Astrocyte (in vitro differentiated cells and primary cell): ENCODE measurements around the gene DYNC1I1. TPM values are rescaled to one million over a fixed set of nuclear protein-coding genes. Genes with fewer than 3 reads are reported as not detected.

Experiments used
- DNase-seq: peaks from one replicate; pipeline ENCODE4 v3.0.0-alpha.2; 2010; ENCODE audit warnings: low read depth
- FAIRE-seq: peaks from 2 replicates; lab custom pipeline; 2011; peaks lifted over from hg19 to GRCh38; lab: Jason Lieb, UNC
- H2AFZ ChIP-seq: 2 replicates; pipeline ENCODE4 v1.6.0; 2012; ENCODE audit warnings: low read depth, low read length, inconsistent platforms
- H3K27ac ChIP-seq: 2 replicates; pipeline ENCODE4 v1.5.1; 2011; ENCODE audit warnings: low read depth, low read length, inconsistent platforms
- H3K27me3 ChIP-seq: 2 replicates; pipeline ENCODE4 v1.6.0; 2011; ENCODE audit warnings: low read length, inconsistent platforms; ENCODE audit not compliant: insufficient read depth
- H3K36me3 ChIP-seq: 2 replicates; pipeline ENCODE4 v1.5.1; 2011; ENCODE audit warnings: low read length, inconsistent platforms; ENCODE audit not compliant: insufficient read depth
- H3K4me1 ChIP-seq: 2 replicates; pipeline ENCODE4 v1.5.1; 2011; ENCODE audit warnings: low read length, inconsistent platforms; ENCODE audit not compliant: insufficient read depth
- H3K4me2 ChIP-seq: 2 replicates; pipeline ENCODE4 v1.6.0; 2012; ENCODE audit warnings: low read length, inconsistent platforms
- H3K4me3 ChIP-seq: 2 replicates; pipeline ENCODE4 v1.5.1; 2011; ENCODE audit warnings: low read depth, mild to moderate bottlenecking, low read length, inconsistent platforms; ENCODE audit not compliant: insufficient read depth
- H3K79me2 ChIP-seq: 2 replicates; pipeline ENCODE4 v1.6.0; 2012; ENCODE audit warnings: mild to moderate bottlenecking, low read length, inconsistent platforms; ENCODE audit not compliant: insufficient read depth
- H3K9ac ChIP-seq: 2 replicates; pipeline ENCODE4 v1.6.0; 2012; ENCODE audit warnings: mild to moderate bottlenecking, low read length, inconsistent platforms
- H3K9me3 ChIP-seq: 2 replicates; pipeline ENCODE4 v1.5.1; 2012; ENCODE audit warnings: low read depth, mild to moderate bottlenecking, low read length, inconsistent platforms; ENCODE audit not compliant: insufficient read depth
- H4K20me1 ChIP-seq: 2 replicates; pipeline ENCODE4 v1.6.0; 2012; ENCODE audit warnings: low read length, inconsistent platforms; ENCODE audit not compliant: insufficient read depth
- H3K27ac Mint-ChIP-seq: one replicate; pipeline ENCODE4 v1.8.0; 2021; ENCODE audit warnings: mild to moderate bottlenecking, mixed read lengths; ENCODE audit not compliant: unreplicated experiment
- H3K27me3 Mint-ChIP-seq: one replicate; pipeline ENCODE4 v1.8.0; 2021; ENCODE audit warnings: low read depth, mixed read lengths; ENCODE audit not compliant: unreplicated experiment
- H3K36me3 Mint-ChIP-seq: one replicate; pipeline ENCODE4 v1.8.0; 2021; ENCODE audit warnings: low read depth, mixed read lengths; ENCODE audit not compliant: unreplicated experiment
- H3K4me1 Mint-ChIP-seq: one replicate; pipeline ENCODE4 v1.8.0; 2021; ENCODE audit warnings: low read depth, mixed read lengths; ENCODE audit not compliant: unreplicated experiment
- H3K4me3 Mint-ChIP-seq: one replicate; pipeline ENCODE4 v1.8.0; 2021; ENCODE audit warnings: mild to moderate bottlenecking, moderate library complexity, mixed read lengths; ENCODE audit not compliant: unreplicated experiment
- H3K9me3 Mint-ChIP-seq: one replicate; pipeline ENCODE4 v1.8.0; 2021; ENCODE audit warnings: mild to moderate bottlenecking, mixed read lengths; ENCODE audit not compliant: unreplicated experiment
- EZH2 ChIP-seq: IDR thresholded peaks from 2 replicates; pipeline ENCODE4 v1.6.1; 2012; ENCODE audit warnings: mild to moderate bottlenecking, low read length, inconsistent platforms; ENCODE audit not compliant: insufficient read depth
- total RNA-seq: library from RNA; stranded (reverse); gene quantifications from 2 replicates; pipeline ENCODE4 v1.2.1, GENCODE V29; 2021
- TF ChIP-seq, protein P1 (sequence below): IDR thresholded peaks from 2 replicates; pipeline ENCODE4 v1.5.1; 2011; ENCODE audit warnings: low read depth, mild to moderate bottlenecking, inconsistent platforms, low read length, moderate library complexity; ENCODE audit not compliant: insufficient read depth

Gene DYNC1I1
- total RNA-seq, 1 donor from 2014 or later = 3.2 TPM

DNA sequence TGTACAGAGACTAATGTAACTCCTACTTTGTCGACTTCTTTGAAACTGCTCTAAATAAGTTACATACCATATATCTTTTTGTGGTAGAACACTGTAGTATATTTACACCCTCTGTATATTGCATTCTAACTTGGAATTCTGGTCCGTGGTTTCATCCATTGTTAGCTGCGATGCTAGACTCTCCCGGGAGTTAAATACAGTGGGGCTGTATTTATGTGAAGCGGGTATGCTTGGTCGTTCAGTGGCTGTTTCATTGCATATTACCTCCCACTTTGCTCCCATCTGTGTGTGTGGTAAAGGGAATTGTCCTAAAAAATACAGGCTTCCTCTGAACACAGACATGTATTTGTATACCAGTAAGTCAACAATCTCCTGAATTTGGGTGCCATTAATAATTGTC lies 318.4 kb downstream of the DYNC1I1 start:
- FAIRE-seq (no peak), DNase-seq (no peak)
- Histone ChIP-seq H3K79me2 (no peaks in the 10 kb centered on the region), H3K4me2 (no peak overlapping the region), H3K36me3 (no peaks in the 10 kb centered on the region), H3K4me1 (peaks cover 4% of the 10 kb centered on the region), H3K9me3 (no peaks in the 10 kb centered on the region), H3K27me3 (no peaks in the 10 kb centered on the region), H3K4me3 (no peak overlapping the region), H3K9ac (no peak overlapping the region), H4K20me1 (no peaks in the 10 kb centered on the region), H3K27ac (no peak overlapping the region), H2AFZ (no peak overlapping the region)
- no peaks in the 10 kb centered on the region for H3K27me3 Mint-ChIP-seq
- no peak overlapping the region for H3K4me3 Mint-ChIP-seq
- no peak overlapping the region for H3K27ac Mint-ChIP-seq
- H3K9me3 Mint-ChIP-seq = no peaks in the 10 kb centered on the region
- no peaks in the 10 kb centered on the region for H3K36me3 Mint-ChIP-seq
- no peaks in the 10 kb centered on the region for H3K4me1 Mint-ChIP-seq
- TF ChIP-seq EZH2 = no peak
- TF ChIP-seq, protein P1, sequence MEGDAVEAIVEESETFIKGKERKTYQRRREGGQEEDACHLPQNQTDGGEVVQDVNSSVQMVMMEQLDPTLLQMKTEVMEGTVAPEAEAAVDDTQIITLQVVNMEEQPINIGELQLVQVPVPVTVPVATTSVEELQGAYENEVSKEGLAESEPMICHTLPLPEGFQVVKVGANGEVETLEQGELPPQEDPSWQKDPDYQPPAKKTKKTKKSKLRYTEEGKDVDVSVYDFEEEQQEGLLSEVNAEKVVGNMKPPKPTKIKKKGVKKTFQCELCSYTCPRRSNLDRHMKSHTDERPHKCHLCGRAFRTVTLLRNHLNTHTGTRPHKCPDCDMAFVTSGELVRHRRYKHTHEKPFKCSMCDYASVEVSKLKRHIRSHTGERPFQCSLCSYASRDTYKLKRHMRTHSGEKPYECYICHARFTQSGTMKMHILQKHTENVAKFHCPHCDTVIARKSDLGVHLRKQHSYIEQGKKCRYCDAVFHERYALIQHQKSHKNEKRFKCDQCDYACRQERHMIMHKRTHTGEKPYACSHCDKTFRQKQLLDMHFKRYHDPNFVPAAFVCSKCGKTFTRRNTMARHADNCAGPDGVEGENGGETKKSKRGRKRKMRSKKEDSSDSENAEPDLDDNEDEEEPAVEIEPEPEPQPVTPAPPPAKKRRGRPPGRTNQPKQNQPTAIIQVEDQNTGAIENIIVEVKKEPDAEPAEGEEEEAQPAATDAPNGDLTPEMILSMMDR = no peak

DNA sequence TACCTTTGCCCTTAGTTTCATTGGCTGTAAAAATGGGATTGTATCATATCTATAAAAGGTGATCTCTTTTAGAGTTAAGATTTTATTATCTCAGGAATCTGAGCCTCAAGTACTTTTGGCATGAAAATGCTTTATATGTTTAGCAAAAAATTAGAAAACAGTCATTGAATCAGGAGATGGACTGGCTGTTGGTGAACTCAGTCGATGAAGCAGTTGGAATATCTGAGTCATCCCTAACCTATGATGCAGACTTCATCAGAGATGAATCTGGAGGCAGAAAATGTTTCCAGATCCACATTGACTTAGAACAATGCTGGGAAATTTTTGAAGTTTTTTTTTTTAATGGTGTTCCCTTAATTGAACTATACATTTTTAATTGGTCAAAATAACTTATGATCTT lies 321.1 kb downstream of the DYNC1I1 start:
- no peaks in the 10 kb centered on the region for H3K9me3 Mint-ChIP-seq

DNA sequence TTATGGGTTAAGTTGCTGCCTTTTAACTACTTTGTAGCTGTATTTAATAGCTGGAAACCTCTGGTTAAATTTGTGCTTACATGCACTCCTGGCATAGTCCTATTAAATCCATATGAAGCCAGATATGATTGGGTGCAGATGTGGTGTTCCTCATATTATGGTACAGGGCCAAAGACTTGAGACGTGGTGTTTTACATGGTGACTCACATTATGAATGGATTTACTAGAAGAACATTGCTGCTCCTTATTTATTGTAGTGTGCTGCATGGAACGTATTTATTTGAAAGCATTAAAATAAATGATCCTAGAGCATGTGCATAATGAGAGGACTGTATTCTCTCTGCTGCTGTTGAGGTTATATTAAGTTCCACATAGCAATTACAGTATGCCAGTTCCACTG lies 325.5 kb downstream of the DYNC1I1 start:
- DNase-seq (peak; percentile 18), FAIRE-seq (no peak)
- no peaks in the 10 kb centered on the region for H3K4me1 Mint-ChIP-seq
- Histone ChIP-seq H4K20me1 (no peaks in the 10 kb centered on the region), H3K4me1 (peaks cover 4% of the 10 kb centered on the region), H3K9me3 (no peaks in the 10 kb centered on the region), H3K27ac (no peak overlapping the region), H3K4me3 (no peak overlapping the region), H3K27me3 (no peaks in the 10 kb centered on the region), H3K9ac (no peak overlapping the region), H3K4me2 (no peak overlapping the region), H2AFZ (no peak overlapping the region), H3K79me2 (no peaks in the 10 kb centered on the region), H3K36me3 (no peaks in the 10 kb centered on the region)
- peaks cover 6% of the 10 kb centered on the region for H3K27me3 Mint-ChIP-seq
- no peaks in the 10 kb centered on the region for H3K9me3 Mint-ChIP-seq
- no peak overlapping the region for H3K27ac Mint-ChIP-seq
- H3K36me3 Mint-ChIP-seq = no peaks in the 10 kb centered on the region
- TF ChIP-seq EZH2 = no peak
- TF ChIP-seq, protein P1 = no peak
- no peak overlapping the region for H3K4me3 Mint-ChIP-seq

More for the DNA sequence above, 321.1 kb downstream of the DYNC1I1 start:
- no peaks in the 10 kb centered on the region for H4K20me1 ChIP-seq
- no peaks in the 10 kb centered on the region for H3K27me3 ChIP-seq
- no peaks in the 10 kb centered on the region for H3K36me3 ChIP-seq
- peaks cover 4% of the 10 kb centered on the region for H3K4me1 ChIP-seq
- H3K27ac ChIP-seq = no peak overlapping the region
- Mint-ChIP-seq H3K4me1 (no peaks in the 10 kb centered on the region), H3K27me3 (no peaks in the 10 kb centered on the region), H3K36me3 (no peaks in the 10 kb centered on the region), H3K4me3 (no peak overlapping the region), H3K27ac (peak overlapping the region; percentile 10)
- FAIRE-seq = no peak
- no peak overlapping the region for H2AFZ ChIP-seq
- DNase-seq = peak; percentile 90
- TF ChIP-seq, protein P1 = no peak
- no peak for TF ChIP-seq EZH2
- H3K9ac ChIP-seq = no peak overlapping the region
- H3K79me2 ChIP-seq = no peaks in the 10 kb centered on the region
- peak overlapping the region; percentile 7 for H3K4me2 ChIP-seq
- no peaks in the 10 kb centered on the region for H3K9me3 ChIP-seq
- no peak overlapping the region for H3K4me3 ChIP-seq
